HT-29 (cell line): ENCODE measurements around the gene FCGR3A. TPM values are rescaled to one million over a fixed set of nuclear protein-coding genes. Genes with fewer than 3 reads are reported as not detected.
"Not testable (repeated sequence)": the region's sequence is repeated elsewhere in the genome, so short reads cannot be mapped to it uniquely, and the experiment has no call there.

Experiments used
- DNase-seq: peaks from one replicate; pipeline ENCODE4 v3.0.0-alpha.2; 2015; ENCODE audit warnings: low spot score
- total RNA-seq: library from RNA; depleted of rRNA; stranded (reverse); fragments of >200 nt; shearing (Covaris generic); gene quantifications from 2 replicates; pipeline ENCODE4 v1.2.3, GENCODE V29; 2014; rRNA removed

FCGR3A gene
- total RNA-seq = not detected in 2 replicates

DNA sequence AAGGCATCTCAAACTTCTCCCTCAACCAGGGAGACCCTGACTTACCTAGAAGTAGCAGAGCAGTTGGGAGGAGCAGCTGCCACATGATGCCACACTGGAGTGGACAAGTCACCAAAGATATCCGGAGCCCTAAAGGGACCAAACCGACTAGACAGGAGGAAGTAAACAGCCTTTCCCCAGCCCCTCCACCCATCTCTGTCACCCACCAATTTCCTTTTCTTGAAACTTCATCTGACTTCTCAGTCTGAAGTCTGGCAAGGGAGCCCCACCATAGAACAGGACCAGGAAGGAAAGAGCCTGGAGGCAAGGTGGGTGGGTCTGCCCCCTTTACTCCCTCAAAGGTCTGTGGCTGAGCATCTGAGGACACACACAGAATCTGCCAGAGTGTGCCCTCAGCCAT is at the start of gene FCGR3A:
FCGR3A (minus strand) TSS at position 167 of the 400 bp plus-strand sequence; CDS start at position 85, 82 bp downstream.
- DNase-seq = no peak

DNA sequence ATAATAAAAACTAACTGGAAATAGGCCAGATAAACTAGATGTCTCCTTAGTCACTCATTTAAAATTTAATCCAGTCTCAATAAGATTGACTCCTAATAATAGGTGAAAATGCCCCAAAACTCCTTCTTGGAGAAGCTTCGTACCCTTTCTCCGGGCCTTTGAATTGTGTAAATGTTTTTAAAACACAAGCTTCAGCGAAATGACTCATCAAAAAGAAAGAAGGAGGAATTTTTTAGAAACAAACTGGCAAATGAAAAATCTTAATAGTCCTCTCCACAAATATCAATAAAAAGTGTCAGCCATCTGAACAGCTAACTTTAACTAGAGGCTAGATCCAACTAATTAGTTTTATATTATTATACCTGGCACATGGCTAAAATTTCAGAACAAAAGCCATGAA is 47.5 kb upstream of the FCGR3A start:
- not testable (repeated sequence) for DNase-seq

DNA sequence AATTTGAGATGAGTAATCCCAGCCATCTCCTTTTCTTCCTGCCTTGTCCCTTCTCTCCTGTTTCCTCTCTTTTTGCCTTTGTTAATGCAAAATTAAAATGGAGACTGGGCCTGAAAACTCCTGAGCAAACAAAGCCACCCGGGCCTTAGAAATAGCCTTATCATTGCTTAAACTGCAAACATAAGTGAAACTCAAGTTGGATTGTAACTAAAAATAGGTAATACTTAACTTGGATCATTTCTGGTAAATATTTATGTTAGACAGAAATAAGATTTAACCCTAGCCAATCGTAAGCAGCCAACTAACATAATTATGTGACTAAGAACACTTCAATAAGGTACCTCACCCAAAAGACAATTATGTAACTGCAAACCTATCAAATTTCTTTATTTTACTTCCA is 46.0 kb upstream of the FCGR3A start:
- DNase-seq = not testable (repeated sequence)

DNA sequence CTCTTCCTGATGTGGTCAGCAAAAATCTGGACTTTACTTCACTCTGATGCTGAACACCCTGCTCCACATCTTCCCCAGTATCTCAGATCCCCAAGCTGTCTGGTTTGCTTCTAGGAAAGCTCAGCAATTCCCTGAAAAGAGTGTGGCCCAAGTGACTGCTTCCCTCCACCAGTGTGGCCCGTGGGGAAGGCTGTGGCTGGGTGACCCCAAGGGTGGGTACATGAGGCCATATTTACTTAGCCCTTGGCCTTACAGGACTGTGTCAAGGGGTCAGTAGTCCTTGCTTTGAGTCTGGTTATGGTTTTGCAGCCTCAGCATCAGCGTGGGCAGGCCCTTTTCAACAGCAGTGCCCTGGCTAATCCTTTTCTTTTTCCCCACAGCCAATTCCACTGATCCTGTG is 45.6 kb upstream of the FCGR3A start:
- not testable (repeated sequence) for DNase-seq

DNA sequence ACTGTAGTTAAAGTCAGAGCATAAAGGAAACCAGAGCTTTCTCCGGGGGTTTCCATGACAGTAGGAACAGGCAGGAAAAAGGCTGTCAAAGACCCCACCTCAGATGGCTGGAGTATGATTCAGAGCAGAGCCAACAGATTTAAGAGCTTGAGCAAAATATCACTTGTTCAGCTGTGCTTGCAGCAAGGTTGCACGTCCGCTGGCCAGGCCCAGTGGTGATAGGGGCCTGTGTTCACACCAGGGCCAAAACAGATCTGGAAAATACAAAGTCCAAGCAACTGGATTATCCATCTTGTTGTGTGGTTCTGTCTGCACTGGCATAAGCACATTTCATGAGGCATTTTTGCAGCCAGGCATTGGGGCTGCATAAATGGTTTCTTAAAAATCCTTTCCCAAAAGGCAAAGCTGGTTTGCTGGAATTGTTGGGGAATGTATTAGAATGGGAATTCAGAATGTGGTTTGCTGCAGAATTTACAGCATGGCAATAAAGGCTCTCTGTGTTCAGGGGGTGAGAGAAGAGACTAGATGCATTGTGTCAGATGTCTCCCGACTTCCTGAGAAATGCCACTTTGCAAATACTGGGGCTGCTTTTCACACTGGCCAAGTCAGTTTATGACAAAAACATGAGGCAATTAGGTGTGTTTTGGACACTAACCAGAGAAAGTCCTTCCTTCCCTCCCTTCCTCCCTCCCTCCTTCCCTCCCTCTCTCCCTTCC is 44.8 kb upstream of the FCGR3A start:
- DNase-seq = not testable (repeated sequence)

DNA sequence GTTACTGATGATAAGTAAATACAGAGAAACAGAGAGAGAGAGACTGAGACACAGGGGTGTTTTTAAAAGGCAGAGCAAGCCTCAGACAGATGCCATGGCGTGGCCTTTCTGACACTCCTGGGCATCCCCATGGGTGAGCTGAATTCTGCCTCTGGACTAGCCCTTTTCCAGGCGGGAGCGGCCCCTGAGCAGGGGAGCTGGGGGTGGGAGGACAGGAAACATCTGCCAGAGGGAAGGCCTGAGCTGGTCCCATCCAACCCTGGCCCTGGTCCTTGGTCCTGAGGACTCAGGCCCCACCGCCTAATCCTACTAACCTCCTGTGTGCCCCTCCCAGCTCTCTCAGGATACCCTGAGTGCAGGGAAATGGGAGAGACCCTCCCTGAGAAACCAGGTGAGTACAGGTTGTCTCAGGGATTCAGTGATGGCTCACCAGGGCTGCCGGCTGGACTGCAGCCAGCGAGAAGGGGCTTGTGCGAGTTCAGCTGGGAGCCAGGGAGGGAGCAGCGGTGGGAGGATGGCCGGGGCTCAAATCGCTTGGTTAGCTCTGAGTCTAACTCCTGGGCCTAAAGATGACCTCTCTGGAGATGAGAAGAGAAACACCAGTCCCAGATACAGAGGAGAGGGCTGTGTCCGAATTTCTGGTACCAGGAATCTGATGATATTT is 43.6 kb upstream of the FCGR3A start:
- not testable (repeated sequence) for DNase-seq

DNA sequence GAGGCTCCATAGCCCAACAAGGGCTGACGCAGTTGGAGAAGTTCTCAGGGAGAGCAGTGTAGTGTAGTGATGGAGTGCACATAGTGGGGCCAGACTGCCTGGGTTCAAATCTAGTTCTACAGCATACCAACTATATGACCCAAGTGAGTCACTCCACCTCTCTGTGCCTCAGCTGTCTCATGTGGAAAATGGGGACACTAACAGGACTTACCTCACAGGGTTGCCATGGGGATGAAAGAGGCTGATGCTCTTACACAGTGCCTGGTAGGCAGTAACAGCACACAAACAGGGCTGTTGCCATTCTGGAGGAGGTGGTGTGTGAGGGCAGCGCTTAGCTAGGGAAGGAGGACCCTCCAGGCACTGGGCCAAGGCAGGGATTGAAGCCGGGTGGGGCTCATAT is 43.0 kb upstream of the FCGR3A start:
- not testable (repeated sequence) for DNase-seq

DNA sequence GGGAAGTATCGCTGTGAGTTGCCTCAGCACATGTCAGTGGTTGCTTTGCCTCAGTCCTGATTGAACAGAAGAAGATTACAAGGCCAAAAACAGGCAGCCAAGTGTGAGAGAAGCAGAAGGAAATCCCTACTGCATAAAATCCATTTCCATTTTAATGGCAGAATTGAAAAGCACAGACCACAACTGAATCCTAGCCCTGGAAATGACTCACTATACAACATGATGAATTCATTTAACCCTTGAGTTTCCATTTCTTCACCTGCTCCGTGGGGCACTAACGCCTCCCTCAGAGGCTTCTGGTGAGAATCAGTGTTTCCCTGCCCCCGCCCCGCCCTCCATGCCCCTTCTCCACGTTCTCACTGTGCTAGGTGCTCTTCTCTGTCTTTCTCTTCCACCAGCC is 40.3 kb upstream of the FCGR3A start:
- DNase-seq = not testable (repeated sequence)

DNA sequence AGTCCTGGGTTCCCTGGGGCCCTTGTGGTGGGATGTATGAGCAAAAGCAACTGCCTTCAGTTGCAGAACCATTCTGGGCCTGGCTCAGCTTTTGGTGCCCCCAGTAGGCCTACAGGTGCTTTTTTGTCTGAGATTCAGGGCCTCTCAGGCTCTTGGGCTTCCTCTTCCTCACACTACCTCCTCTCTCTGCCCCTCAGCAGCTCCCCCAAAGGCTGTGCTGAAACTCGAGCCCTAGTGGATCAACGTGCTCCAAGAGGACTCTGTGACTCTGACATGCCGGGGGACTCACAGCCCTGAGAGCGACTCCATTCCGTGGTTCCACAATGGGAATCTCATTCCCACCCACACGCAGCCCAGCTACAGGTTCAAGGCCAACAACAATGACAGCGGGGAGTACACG is 39.7 kb upstream of the FCGR3A start:
- DNase-seq = not testable (repeated sequence)

DNA sequence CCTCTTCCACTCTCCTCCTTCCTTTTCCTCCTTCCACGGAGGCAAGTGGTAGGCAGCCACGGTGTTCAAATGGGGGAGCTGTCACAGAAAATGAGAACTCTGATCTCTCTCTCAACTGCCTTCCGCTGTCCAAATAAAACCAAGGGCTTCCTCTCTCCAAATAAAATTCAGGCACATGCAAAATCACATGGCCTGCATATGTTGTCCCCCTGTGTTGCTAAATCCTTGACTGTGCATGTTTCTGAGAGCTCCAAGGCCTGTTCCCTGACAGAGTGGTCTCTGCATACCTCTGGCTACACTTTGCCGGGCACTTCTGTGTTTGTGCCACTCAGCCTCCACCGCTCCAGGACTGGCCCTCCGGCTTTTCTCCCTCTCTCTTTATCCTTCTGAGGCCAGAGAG is 39.0 kb upstream of the FCGR3A start:
- DNase-seq = not testable (repeated sequence)

DNA sequence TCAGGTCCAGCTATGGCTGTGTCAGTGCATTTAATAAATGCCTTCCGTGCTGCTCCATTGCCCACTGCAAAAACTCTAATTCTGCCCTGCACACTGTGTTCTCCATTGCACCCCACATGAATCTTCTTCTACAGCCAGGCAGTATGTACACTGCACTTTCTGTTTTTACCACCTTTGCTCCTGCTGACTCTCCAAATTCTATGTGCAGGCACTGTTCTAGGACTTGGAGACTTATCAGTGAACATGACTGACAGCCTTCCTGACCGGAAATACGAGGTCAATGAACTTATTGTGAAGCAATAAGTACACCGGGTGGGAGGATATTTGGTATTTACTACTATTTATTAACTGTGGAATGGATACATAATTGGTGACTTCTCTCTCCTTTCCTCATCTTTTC is 33.3 kb upstream of the FCGR3A start:
- not testable (repeated sequence) for DNase-seq

DNA sequence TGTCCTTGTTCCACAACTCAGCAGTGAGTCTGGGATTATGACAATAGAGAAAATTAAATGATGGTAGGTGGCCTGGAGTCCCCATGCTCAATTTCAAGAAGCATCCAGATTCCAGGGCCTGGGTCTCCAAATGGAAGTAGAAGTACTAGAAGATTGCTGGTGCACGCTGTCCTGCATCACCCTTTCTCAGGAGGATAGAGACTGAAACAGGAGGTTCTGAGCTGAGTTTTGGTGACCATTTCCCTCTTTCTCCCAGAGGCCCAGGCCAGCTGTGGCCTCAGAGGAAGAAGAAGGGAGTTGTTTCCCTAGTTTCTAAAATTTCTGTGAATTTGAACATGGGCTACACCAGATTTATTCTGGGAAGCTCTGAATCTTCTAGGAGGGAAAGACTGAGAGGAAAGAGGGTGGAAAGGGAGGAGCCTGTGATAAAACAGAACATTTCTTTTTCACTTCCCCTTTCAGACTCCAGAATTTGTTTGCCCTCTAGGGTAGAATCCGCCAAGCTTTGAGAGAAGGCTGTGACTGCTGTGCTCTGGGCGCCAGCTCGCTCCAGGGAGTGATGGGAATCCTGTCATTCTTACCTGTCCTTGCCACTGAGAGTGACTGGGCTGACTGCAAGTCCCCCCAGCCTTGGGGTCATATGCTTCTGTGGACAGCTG is 31.4 kb upstream of the FCGR3A start:
- not testable (repeated sequence) for DNase-seq

DNA sequence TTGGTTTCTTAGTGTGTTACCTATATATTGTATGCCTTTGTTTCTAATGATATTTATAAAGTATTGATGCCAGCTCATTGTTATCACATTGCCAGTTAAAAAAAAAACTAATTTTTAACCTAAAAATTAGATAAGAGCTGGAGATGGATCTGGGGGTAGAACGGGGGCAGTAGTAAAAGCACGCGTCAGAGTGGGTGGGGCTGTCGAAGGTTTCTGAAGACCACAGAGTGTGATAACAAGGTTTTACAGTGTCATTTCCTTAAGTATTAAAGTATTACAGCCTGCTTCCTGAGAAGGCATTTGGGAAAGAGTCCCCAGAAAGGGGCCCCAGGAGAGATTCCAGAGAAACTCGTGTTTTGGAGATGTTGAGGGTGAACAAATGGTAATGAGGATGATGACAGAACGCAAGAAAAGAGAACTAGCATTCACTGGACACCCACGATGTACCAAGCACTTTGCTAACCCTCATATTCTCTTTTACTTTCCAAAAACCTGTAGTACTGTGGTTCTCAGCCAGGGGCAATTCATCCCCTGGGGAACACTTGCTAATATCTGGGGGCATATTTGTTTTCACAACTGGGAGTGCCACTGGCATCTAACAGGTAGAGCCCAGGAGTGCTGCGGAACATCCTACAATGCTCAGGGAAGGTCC is 30.4 kb upstream of the FCGR3A start:
- DNase-seq = not testable (repeated sequence)

DNA sequence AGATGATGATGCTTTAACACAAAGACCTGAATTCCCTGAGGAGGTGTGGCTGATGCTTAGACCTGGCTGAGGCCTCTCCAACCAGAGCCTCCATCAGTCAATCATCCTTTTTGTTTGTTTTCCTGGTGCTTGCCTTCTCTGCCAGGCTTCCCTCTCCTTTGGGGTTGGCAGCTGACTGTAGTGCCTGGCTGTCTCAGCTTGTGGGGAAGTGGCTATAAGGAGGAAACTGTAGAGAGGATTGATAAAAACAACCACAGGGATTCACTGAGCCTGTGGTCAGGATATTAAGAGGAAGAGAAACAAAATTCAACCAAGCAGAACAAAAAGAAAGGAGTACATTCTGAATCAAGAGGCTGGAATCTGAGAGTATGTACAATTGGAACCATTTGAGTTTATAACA is 27.1 kb upstream of the FCGR3A start:
- not testable (repeated sequence) for DNase-seq

DNA sequence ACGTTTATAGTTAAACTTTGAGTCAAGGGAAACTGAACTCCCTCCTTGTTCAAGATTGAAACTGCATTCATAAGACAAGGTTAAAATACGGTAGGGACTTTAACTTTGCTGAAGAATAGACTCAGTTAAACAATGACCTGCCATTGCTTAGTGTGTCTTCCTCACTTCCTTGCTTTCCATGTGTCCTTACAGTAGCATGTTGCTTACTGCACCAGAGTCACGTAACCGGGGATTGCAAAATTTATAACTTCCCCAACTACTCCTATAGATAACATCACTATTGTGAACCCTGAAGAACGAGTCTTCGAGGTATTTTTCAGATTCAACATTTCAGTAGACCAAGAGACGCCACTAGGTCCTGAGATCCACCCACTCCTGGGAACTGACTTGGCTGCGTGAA is 22.1 kb upstream of the FCGR3A start:
- DNase-seq = not testable (repeated sequence)

DNA sequence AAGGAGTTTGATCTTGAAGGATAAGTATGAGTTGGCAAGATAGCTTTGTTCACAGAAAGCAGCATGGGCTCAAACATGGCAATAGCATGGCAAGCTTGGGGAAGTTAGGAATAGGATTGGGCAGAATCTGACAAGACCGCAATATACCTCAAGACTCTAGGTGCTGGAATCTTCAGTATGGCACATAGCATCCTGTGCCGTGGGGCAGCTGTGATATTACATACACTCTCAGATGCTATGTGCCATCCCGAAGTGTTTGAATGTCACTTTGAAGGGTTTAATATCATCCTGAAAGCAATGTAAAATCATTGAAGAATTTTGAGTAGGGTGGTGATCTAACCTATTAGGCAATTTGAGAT is 17.0 kb upstream of the FCGR3A start:
- DNase-seq = not testable (repeated sequence)

DNA sequence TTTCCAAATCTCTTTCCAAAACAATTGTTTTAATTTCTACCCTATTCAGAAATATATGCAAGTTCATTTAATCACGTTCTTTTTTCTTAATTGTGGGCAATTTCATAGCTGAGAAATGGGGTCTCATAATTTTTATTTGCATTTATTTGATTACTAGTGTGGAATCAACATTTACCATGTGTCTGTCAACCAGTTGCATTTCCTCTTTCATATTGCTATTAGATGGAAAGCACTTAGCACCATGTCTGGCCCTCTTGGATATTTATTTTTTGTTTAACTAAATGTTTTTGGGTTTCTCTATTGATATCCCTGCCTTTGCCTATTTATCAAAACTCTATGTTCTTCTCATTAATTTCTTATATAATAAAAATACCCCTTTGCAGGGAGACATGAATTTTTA is 13.9 kb upstream of the FCGR3A start:
- DNase-seq = not testable (repeated sequence)

DNA sequence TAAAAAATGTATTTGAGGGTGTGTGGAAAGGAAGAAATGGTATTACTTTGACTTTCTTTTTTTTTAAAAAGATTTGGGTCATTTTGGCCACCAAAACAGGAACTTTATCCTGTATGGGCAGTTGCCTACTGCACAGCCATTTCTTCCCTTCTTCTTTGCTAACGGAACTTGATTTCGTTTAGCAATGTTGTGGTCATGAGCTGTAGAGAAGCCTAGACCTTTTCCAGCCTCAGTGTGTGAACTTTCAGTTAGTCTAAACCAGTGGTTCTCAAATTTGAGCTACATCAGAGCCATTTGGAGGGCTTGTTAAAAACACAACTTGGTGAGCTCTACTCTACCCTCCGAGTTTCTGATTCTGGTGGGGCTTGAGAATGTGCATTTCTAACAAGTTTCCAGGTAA is 12.8 kb upstream of the FCGR3A start:
- DNase-seq = not testable (repeated sequence)

DNA sequence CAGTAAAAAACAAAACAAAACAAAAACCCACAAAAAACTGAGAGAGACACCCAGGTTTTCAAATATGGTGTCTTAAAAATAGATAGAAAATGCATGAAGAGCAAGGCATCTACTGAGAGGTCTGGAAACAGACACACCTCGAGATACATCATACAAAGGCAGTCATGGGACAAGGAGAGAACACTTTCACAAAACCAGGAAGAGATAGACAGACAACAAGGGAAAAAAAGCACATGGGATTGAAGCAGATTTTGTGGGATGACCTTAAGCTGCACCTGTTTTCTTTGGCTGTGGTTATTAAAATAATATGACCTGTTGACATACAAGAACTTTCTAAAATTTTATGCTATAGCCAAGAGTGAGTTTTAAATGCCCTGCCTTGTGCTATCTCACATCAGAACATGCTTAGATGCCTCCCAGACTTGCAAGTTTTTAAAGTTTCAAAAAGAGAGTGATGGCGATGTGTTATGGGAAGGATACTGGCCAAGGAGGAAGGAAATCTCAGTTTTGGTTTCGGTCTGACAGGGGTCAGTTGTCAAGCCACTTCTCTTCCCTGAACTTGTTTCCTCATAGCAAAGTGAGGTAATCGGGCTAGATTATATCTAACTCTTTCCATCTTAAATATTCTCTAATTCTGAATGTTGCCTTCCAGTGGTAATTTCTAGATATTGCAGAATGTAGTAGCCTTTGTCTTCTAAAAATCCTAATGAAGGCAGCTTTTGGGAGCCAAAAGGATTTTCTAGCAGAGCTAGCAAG is 11.5 kb upstream of the FCGR3A start:
- DNase-seq = peak; percentile 28

DNA sequence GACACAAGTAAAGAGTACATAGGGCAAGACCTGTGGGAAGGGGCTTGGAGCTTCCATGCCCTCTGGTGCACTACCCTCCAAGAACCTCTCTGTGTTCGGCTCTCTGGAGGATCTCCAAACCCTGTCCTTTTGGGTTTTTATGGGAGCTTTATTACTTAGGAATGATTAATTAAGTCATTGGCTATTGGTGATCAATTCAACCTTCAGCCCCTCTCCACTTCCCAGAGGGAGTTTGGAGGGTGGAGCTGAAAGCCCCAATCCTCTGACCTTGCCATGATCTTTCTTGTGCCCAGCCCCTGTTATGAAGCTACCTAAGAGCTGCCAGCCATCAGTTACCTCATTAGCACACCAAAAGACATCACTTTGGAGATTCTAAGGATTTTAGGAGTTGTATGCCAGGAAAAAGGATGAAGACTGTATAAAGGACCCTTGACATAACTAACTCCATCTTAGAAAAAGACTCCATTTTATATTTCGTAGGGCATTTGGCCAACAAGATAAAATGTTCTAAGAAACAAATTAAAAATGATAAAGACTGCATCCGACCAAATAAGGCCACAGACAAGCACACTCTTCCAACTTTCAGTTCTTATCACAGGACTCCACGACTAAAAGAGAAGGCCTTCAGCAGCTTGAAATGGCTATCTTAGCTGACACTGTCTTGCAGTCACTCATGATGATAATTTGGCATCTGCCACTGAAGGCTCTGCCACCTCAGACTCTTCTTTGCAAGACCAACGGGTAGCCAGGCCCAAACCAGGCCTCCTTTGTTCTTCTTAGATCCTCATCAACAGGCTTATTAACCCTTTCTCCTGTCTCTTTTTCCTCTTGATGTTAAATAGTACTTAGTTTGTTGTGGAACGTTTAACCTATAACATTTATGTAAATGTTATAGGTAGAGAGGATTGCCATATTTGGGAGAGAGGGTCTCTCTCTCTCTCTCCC is 8.2 kb upstream of the FCGR3A start:
- not testable (repeated sequence) for DNase-seq
